Measurements from ENCODE around the gene SETD9.

Gene SETD9

DNA sequence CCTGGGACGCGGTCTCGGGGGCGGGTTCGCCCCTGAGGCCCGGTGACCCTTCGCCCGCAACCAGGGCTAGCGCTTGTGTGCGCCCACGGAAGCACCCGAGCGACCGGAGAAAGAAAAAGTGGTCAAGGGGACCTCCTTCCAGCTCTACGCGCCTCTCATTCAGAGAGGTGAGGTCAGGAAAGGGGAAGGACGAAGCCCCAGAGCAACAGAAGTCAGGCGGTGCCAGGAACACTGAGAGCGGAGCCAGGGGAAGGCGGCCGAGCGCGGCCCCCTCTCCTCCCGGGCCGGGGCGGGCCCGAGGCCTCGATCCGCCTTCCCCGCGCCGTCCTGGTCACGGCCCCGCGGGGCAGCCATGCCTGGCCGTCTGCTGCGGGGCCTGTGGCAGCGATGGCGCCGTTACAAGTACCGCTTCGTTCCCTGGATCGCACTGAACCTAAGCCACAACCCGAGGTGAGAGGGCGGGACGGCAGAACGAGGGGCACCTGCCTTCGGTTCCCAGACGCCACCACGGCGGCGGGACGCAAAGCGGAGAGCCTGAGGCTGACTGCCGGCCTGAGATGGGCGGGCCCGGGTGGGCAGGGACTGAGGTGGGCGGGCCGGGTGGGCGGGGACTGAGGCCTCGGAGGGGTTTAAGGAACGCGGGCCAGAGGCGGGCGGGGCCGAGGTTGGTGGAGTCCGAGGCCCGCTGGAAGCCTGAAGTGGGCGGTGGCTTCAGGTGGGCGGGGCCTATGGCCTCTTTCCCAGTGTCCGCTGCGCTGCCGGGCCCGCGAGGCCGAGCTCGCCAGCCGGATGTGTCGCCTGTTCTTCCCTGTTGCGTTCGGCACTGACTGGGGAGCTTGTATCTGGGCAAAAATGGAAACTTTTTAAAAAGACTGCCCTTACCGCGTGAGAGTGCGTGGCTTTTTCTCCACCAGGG lies at the start of gene SETD9:
Gene SETD9 (plus strand): TSS at position 303 of the 916 bp plus-strand sequence. CDS start 50 bp downstream, at position 353.
- peak; percentile 68 for DNase-seq (ENCODE audit: low read depth, low spot score)

DNA sequence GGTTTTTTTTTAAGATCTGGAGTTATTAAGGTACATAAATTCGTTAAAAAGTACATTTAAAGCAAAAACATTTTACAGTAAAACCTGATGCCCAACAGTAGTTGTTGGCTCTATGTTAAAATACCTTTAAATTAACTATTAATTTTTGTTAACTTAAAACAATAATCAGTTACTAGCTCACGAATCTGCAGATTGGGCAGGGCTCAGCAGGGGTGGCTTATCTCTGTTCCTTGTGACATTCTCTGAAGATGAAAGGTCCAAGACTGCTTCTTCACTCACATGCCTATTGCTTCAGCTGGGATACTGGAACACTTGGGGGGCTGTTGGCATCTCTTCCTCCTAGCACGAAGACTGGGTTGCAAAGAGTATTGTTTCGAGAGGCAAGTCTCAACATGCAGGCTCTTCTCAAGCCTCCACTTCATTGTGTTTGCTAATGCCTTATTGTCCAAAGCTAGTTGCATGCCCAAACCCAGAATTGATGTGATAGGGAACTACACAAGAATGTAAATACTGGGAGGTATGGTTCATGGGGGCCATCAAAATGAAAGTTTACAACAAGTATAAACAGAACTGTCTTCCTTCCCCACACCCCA lies 47.4 kb upstream of the SETD9 start:
- no peak for DNase-seq (ENCODE audit: low read depth, low spot score)

DNA sequence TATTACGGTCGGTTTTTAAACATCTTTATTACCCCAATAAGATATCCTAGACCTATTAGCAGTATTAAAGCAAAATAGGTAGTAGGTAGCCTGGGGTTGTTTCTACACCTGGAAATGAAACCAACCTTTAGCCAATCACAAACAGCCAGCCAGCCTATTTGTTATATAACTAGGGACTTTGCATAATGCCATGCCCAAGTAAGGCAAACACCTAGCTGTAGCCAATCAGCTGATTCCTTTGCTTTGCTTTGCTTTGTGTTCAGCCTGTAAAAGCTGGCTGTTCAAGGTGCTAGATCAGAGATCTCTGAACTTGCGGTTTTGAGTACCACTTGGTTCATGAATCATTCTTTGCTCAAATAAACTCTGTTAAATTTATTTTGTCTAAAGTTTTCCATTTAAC lies 46.5 kb upstream of the SETD9 start:
- no peak for DNase-seq (ENCODE audit: low read depth, low spot score)

DNA sequence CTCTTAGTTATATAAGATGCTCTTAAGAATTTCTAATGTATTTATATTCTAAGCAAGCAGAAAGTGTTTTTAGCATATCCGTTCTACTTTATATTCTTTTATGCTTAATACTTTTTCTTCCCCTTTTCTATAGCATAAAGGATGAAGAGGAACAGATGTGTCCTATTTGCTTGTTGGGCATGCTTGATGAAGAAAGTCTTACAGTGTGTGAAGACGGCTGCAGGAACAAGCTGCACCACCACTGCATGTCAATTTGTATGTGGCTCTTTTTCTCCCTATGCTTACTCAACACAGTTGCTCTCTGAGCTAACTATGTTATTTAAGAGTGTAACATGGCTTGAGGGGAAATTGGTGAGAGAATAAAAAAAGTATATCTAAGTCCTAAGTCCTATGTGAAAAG lies 37.6 kb upstream of the SETD9 start:
- DNase-seq (ENCODE audit: low read depth, low spot score): no peak

GRCh38 chr5:56873056-56873455 lies 36.3 kb upstream of the SETD9 start:
- DNase-seq (ENCODE audit: low read depth, low spot score): no peak

- no peak for DNase-seq (ENCODE audit: low read depth, low spot score)
Observed at GRCh38 chr5:56876327-56876726, 33.1 kb upstream of the SETD9 start.

DNA sequence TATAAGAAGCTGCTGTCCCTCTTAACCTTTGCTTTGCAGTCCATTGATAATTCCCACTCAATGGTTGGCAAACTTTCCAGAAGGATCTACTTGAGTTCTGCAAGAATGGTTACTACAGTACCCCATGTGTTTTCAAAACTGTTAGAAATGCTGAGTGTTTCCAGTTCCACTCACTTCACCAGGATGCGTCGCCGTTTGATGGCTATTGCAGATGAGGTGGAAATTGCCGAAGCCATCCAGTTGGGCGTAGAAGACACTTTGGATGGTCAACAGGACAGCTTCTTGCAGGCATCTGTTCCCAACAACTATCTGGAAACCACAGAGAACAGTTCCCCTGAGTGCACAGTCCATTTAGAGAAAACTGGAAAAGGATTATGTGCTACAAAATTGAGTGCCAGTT lies 27.8 kb upstream of the SETD9 start:
- DNase-seq (ENCODE audit: low read depth, low spot score): no peak

GRCh38 chr5:56893251-56893951 lies 16.0 kb upstream of the SETD9 start:
- DNase-seq (ENCODE audit: low read depth, low spot score): no peak

DNA sequence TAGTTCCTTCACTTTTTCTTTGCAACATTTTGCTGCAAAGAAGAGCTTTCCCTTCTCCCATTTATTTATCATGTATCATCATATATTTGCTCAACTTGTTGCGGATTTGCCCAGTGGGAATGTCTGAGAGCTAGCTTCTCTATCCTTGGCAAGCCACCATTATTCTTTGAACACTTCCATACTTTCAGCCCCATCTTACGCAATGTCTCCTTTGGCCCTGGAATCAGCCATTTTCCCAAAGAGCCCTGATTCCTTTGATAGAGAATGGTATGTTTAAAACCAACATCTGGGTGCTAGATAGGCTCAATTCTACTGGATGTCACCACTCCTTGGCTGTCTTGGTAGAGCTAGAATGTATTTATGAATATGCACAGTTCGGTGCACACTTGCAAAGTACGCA lies 12.6 kb upstream of the SETD9 start:
- no peak for DNase-seq (ENCODE audit: low read depth, low spot score)

- DNase-seq (ENCODE audit: low read depth, low spot score): no peak
Observed at GRCh38 chr5:56898213-56898612, 11.2 kb upstream of the SETD9 start.

DNA sequence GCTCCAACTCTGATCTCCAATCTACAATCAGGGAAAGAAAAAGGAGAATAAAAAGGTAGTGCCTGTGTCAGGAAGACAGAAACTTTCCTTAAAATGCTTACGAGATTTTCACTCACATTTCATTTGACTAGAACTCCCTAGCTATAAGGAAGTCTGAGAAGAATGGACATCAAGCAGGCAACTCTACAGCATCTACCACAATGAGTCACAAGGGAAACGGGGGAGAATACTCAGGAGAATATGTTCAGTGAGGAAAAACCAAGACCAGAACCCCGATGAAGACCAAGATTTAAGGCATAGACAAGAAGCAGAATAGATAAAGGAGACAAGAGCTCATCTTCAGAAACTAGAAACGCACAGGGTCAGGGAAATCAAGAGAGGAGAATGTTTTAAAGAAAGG lies 9.0 kb upstream of the SETD9 start:
- no peak for DNase-seq (ENCODE audit: low read depth, low spot score)

- no peak for DNase-seq (ENCODE audit: low read depth, low spot score)
Observed at GRCh38 chr5:56900858-56901578, 8.4 kb upstream of the SETD9 start.

- no peak for DNase-seq (ENCODE audit: low read depth, low spot score)
Observed at GRCh38 chr5:56908942-56909293, 478 bp upstream of the SETD9 start.

DNA sequence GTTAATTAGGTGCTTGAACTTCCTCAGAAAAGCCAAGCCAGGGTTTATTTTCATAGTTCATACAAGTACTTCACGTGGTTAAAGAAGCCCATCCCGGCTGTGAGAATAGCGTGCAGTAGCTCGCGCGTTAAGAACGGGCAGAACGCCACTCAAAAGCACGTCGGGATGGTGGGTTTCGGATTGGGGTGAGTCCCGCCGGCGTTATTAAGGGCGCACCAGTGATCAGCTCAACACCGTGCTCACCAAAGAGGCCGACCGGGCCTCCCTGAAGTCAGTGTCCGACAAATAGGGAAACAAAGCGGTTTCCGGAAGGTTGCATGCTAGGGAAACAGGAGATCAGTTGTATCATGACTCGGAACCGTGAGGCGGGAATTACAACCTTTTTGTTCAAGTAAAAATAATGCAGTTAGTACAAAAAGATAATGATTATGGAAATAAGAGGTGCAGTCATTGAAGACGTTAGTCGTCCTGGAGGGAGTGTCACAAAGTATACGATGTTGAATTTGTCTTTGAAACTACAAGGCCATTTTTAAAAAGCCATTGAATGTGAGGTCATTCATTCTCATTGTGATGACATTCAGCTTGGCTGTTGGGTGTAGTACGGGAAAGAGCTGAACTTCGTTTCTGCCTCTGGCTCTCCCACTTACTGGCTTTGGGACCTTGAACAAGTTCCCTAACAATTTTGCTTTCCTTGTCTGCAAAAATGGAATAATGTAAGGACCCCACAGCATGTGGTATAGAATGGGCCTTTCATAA lies 992 bp downstream of the SETD9 start:
- no peak for DNase-seq (ENCODE audit: low read depth, low spot score)

- DNase-seq (ENCODE audit: low read depth, low spot score): no peak
Observed at GRCh38 chr5:56913766-56914165, 4.4 kb downstream of the SETD9 start.

DNA sequence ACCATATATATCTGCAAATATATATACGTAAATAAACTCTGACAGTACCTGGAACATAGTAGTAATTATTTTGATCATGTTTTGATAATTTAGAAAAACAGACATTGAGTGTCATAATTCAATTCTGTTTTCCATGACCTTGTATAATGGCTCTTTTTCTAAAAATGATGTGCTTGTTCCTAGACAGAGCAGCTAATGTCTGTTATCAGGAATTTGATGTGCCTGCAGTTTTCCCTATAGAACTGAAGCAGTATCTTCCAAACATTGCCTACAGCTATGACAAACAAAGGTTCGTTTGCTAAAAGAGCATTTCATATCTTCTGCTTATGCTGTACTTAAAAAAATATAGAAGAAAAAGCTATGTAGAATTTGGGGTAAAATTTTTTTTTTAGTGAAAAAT lies 5.3 kb downstream of the SETD9 start:
- no peak for DNase-seq (ENCODE audit: low read depth, low spot score)

GRCh38 chr5:56917534-56917933 lies 8.1 kb downstream of the SETD9 start:
- DNase-seq (ENCODE audit: low read depth, low spot score): no peak

GRCh38 chr5:56918054-56918453 lies 8.7 kb downstream of the SETD9 start:
- no peak for DNase-seq (ENCODE audit: low read depth, low spot score)

DNA sequence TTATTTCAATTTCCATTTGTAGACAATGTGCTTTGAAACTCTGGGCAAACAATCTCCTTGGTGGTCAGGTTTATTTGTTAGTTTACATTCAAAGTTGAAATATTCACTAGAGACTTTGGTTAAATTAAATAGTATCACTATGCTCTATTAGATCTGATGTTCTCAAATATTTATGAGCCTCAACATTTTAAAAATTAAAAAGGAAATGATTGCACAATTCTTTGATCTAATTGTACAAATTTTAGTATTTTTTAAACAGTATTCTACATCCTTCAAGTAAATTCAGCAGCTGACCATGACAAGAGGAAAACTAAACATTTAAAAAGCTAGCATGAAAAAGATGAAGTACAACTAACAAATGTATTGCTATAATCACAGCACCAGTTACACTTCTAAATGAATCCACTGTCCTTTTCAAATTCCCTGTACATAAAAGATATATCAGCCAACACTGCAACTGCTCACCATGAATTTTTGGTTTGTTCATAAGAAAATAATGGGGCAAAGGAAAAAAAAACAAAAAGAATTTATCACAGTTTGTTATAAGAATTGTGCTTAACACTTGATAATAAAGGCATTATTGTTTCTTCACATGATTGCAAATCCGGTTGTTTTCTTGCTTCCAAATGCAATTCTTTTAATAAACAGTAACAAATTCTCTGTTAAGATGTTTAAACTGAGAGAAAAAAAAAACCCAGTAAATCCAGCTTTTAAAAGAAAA lies 10.7 kb downstream of the SETD9 start:
- DNase-seq (ENCODE audit: low read depth, low spot score): no peak

GRCh38 chr5:56922922-56923321 lies 13.5 kb downstream of the SETD9 start:
- DNase-seq (ENCODE audit: low read depth, low spot score): no peak

DNA sequence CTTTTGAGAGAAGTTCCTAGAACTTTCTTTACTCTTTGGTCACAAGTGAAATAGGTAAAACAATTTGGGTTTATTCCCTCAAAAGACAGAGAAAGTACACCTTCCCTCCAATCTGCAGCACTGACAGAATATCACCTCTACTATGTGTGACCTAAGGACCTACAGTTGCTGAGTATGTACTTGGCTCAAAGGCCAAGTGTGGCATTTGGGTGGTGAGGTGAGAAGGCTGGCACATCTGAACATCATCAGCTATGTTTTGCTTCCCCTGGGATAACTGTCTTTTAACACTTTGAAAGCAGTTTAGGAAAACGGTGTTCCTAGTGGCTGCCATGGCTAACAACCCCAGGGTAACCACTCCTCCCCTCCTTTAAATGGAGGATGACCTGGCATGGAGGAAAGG lies 24.9 kb downstream of the SETD9 start:
- no peak for DNase-seq (ENCODE audit: low read depth, low spot score)

Measured in activated naive CD8-positive, alpha-beta T cell treated with anti-CD3 and anti-CD28 coated beads, Interleukin-2, amount 50 U/mL, for 16 hours (primary cell).